SK-N-MC (cell line): ENCODE measurements around the gene RAB7A.

Experiments
- EZH2 ChIP-seq: fragments of 200-600 bp; sonication (generic); IDR thresholded peaks from one replicate; pipeline ENCODE4 v1.6.1; 2017; ENCODE audit warnings: antibody characterized with exemption
- FOXP2 ChIP-seq: optimal IDR thresholded peaks from 2 replicates; pipeline ENCODE3; 2011; ENCODE audit warnings: mild to moderate bottlenecking, moderate library complexity; ENCODE audit not compliant: insufficient read depth; ENCODE audit errors: extremely low read length, control extremely low read depth
- POLR2AphosphoS5 ChIP-seq: IDR thresholded peaks from 2 replicates; pipeline ENCODE4 v1.6.1; 2012; ENCODE audit warnings: mild to moderate bottlenecking, low read depth, low read length, borderline replicate concordance

- TF ChIP-seq POLR2AphosphoS5 (no peak), EZH2 (no peak), FOXP2 (no peak)
These were observed 14.6 kb downstream of the RAB7A start for GRCh38 chr3:128740621-128741020.
